GM21737 (cell line): Measurements from ENCODE around the gene IFFO2.
A peak's percentile ranks its signal among the peaks of the same experiment; 100 is the strongest.

Source experiments
- ATAC-seq: cut with Tn5 transposase; IDR thresholded peaks from one replicate; pipeline ENCODE4 v1.9.1; 2021; ENCODE audit warnings: mild to moderate bottlenecking, moderate library complexity; ENCODE audit not compliant: unreplicated experiment

Gene IFFO2

DNA sequence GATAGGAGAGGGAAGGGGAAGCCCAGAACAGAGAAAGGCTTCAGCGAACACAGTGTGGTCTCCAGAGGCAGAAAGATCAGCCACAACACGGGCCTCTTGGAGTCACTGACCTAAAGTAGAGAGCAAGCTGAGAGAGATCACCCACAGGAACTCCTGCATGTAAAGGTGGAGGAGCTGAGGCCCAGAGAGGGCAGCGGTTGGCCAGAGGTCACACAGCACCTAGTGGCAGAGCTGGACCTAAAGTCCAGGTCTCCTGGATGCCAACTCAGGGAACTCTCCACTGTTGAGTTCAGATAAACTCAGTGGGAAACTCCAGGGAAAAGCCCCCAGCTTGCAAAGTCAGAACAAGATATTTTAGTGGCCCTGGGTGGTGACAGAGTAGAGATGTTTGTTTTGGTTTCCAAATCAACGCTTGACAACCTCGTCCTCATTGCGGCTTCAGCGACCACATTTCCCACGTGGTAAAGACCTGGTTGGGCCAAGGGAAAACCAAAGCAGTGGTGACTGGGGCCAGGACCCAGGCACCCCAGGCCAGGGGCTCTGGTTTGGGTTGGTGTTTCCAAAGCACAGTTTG lies 4.6 kb downstream of the IFFO2 start:
- peak; percentile 31 for ATAC-seq

DNA sequence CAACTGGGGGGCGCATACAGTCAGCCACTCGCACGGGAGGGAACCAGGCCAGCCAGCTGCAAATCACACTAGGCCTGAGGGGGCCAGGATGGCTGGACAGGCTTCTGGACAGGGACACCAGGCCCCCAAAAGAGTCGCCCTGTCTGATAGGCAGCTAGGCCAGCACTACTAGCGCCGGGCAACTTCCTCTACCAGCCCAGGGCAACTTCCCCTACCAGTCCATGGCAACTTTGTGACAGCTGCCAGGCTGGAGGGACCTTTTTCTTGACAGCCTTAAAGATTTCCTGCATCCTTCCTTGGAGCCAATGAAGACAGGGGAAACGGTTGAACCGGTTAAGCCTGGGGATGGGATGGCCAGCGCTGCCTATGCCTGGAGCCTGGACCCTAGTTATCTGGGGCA lies 5.1 kb downstream of the IFFO2 start:
- no peak for ATAC-seq

DNA sequence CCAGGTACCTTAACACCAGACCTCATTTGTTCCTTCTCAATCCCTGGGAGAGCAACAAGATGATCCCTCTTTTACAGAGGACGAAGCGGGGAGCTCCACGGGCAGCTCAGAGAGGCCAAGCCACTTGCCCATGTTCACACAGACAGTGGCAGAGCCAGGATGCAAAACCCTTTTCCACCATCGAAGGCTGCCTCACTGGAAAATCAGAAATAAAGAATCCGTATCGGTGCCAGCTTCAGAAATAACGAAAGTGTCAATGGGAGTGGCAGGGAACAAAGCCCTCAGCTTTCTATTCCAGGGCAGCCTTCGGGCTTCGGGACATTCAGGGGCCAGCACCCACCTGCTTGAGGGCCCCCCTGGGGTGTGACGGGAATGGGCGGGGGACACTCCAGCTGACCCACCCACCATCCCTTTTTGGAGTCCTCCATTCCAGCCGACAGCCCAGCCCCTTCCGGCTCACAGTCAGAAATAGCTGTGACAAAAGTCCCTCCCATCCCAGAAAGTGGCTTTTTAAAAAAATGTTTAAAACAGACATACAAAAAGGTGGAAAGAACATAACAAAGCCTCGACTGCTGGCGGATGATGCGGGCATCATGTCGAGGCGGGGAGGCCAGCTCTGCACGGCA lies 6.0 kb downstream of the IFFO2 start:
- ATAC-seq: no peak

- ATAC-seq: no peak
Measured at GRCh38 chr1:18949686-18950400, 6.6 kb downstream of the IFFO2 start.

GRCh38 chr1:18948913-18949685 lies 7.4 kb downstream of the IFFO2 start:
- ATAC-seq: no peak

GRCh38 chr1:18948048-18948912 lies 8.2 kb downstream of the IFFO2 start:
- no peak for ATAC-seq

DNA sequence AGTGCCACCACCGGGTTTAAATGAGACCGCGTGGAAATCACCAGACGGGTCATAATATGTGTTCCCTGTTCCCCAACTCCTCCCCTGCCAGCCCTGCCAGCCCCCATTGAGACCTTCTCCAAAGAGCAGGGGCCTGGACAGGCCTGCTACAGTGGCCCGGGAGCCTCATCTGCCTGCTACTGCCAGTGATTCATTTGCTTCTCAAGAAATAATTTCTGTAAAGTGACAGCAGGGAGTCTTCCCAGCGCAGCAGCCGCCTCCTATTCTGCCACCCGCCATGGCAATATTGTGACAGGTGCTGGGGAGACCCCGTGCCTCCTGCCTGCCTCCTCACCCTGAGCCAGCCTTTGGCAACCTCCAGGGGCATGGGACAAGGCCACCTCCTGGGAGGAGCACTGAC lies 8.9 kb downstream of the IFFO2 start:
- ATAC-seq: no peak

DNA sequence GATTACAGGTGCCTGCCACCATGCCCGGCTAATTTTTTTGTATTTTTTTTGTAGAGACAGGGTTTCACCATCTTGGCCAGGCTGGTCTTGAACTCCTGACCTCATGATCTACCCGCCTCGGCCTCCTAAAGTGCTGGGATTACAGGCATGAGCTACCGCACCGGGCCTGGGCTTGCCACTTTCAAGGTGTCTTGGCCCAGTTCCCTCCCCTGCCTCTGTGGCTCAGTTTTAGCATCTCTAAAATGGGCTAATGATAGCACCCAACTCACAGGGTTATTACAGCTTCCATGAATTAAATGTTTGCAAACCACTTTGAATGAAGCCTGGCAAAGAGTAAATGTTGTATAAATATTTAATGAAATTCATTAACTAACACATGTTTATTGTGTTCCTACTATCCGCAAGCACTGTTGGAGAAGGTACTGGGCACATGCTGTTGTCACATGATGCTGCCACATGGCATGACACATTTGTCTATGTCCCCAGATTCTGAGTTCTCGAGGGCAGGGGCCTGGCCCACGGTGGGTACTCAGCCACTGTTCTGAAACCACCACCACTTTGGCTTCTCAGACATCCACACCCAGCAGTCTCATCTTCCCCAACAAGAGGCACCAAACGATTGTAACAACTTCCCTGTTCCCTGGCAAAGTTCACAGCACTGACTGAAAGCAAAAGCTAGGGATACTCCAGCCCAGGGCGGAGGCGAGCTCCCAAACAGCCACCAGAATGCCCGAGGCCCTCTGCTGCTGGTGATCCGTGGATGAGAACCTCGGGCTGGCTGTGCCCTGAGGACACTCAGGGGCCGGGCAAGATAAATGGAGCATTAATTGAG lies 9.7 kb downstream of the IFFO2 start:
- no peak for ATAC-seq

- ATAC-seq: no peak
Measured at GRCh38 chr1:18945401-18945849, 11.1 kb downstream of the IFFO2 start.

GRCh38 chr1:18944810-18945209 lies 11.7 kb downstream of the IFFO2 start:
- ATAC-seq: no peak

GRCh38 chr1:18943914-18944572 lies 12.4 kb downstream of the IFFO2 start:
- ATAC-seq: no peak

- ATAC-seq: no peak
Measured at GRCh38 chr1:18943162-18943561, 13.3 kb downstream of the IFFO2 start.

- no peak for ATAC-seq
Measured at GRCh38 chr1:18942340-18942739, 14.1 kb downstream of the IFFO2 start.

GRCh38 chr1:18941221-18942141 lies 15.0 kb downstream of the IFFO2 start:
- no peak for ATAC-seq

- no peak for ATAC-seq
Measured at GRCh38 chr1:18940303-18941020, 16.0 kb downstream of the IFFO2 start.

DNA sequence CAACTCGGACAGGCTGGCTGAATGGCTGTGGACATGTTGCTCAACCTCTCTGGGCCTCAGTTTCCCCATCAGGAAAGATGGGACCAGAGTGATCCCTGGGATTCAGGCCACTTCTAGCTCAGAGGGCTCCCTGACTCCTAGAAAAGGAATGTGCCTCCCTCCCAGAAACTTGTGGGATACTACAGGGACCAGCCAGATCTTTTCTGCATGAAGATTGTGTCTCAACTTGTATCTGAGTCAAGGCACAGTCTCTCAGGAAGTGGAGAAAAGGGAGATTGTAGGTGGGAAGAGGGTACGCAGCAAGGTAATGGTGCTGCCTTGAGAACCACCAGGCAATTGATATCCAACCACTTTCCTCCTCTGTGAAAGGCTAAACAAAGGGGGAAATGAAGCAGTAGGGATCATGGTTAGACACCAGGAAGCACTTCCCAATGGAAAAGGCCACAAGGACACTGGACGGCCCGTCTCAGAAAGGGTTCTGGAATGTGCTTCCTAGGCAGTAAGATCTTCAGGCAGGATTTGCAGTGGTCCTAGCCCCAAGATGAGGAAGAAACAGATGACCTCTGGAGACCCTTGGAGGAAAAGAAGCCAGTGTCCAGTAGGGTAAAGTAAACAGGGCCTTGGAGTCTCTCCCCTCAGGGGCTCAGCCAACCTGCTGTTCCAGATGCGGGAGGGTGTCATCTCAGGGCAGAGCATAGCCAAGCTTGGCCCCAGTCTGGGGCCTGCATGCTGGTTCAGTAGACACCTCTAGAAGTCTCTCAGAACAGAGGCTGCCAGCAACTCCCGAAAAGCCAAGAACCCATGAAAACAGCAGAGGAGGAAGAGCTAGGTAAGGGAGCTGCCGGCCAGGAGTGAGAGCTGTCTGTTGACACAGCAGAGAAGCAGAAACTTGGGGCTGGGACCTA lies 16.8 kb downstream of the IFFO2 start:
- ATAC-seq: no peak

GRCh38 chr1:18938707-18939070 lies 17.8 kb downstream of the IFFO2 start:
- ATAC-seq: no peak
